Neural crest cell (in vitro differentiated cells): ENCODE results near the gene PRR5L. TPM values are rescaled to one million over a fixed set of nuclear protein-coding genes. Genes with fewer than 3 reads are reported as not detected.

Source experiments
- DNase-seq: peaks from one replicate; pipeline ENCODE4 v3.0.0; 2021; ENCODE audit warnings: low read depth, mixed read lengths, low spot score
- H3K27ac Mint-ChIP-seq: one replicate; pipeline ENCODE4 v1.8.0; 2021; ENCODE audit warnings: mild to moderate bottlenecking, mixed read lengths; ENCODE audit not compliant: unreplicated experiment
- H3K27me3 Mint-ChIP-seq: 2 replicates; pipeline ENCODE4 v1.8.0; 2021; ENCODE audit warnings: low read depth, mild to moderate bottlenecking, mixed read lengths
- H3K36me3 Mint-ChIP-seq: 2 replicates; pipeline ENCODE4 v1.8.0; 2021; ENCODE audit warnings: low read depth, mild to moderate bottlenecking, mixed read lengths
- H3K4me1 Mint-ChIP-seq: 2 replicates; pipeline ENCODE4 v1.8.0; 2021; ENCODE audit warnings: mixed read lengths
- H3K4me3 Mint-ChIP-seq: one replicate; pipeline ENCODE4 v1.8.0; 2021; ENCODE audit warnings: mild to moderate bottlenecking, mixed read lengths
- H3K9me3 Mint-ChIP-seq: 2 replicates; pipeline ENCODE4 v1.8.0; 2021; ENCODE audit warnings: mixed read lengths
- total RNA-seq: library from RNA; stranded (reverse); gene quantifications from 2 replicates; pipeline ENCODE4 v1.2.1, GENCODE V29; 2021
- TF ChIP-seq, protein P1 (sequence below): fragments of 200-600 bp; sonication (generic); conservative IDR thresholded peaks from 2 replicates; pipeline ENCODE4 v1.5.0; 2021; ENCODE audit warnings: antibody characterized with exemption, mild to moderate bottlenecking

Gene PRR5L
- total RNA-seq, 1 donor from 2014 or later = 6.6 TPM

- no peaks in the 10 kb centered on the region for H3K9me3 Mint-ChIP-seq
- no peaks in the 10 kb centered on the region for H3K36me3 Mint-ChIP-seq
- no peak overlapping the region for H3K4me3 Mint-ChIP-seq
- no peaks in the 10 kb centered on the region for H3K27me3 Mint-ChIP-seq
- TF ChIP-seq, protein P1, sequence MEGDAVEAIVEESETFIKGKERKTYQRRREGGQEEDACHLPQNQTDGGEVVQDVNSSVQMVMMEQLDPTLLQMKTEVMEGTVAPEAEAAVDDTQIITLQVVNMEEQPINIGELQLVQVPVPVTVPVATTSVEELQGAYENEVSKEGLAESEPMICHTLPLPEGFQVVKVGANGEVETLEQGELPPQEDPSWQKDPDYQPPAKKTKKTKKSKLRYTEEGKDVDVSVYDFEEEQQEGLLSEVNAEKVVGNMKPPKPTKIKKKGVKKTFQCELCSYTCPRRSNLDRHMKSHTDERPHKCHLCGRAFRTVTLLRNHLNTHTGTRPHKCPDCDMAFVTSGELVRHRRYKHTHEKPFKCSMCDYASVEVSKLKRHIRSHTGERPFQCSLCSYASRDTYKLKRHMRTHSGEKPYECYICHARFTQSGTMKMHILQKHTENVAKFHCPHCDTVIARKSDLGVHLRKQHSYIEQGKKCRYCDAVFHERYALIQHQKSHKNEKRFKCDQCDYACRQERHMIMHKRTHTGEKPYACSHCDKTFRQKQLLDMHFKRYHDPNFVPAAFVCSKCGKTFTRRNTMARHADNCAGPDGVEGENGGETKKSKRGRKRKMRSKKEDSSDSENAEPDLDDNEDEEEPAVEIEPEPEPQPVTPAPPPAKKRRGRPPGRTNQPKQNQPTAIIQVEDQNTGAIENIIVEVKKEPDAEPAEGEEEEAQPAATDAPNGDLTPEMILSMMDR = no peak
- DNase-seq = no peak
- peaks cover 19% of the 10 kb centered on the region for H3K4me1 Mint-ChIP-seq
- H3K27ac Mint-ChIP-seq = no peak overlapping the region
These were observed 49.5 kb downstream of the PRR5L start for GRCh38 chr11:36345535-36346141.

DNA sequence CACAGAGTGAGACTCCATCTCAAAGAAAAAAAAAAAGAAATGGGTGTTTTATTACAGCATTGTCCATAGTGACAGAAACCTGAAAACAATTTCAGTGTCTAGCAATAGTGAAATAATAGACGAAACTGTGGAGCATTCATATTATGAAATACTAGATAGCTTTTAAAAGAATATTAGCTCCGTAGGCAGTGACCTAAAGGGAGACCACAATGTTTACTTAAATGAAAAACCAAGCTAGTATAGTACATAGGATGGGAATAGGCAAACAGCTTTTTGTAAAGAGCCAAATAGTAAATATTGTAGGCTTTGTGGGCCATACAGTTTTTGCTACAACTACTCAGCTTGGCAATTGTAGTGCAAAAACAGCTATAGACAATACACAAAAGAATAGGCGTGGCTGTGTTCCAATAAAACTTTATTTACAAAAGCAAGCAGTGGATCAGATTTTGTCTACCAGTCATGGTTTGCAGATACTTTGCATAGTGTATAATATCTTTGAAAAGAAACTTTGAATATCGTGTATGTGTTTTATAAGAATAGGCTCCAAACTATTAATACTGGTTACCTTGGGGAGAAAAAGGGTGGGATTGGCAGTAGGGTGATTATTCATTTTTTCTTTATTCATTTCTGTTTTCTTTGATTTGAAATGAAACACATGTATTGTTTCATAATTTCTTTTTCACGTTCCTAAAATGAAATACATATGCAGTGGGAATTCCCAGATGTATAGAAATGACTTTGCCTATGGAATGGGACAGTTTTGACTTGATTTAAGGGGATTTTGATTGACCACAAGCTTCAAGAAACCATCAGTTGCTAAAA lies 50.7 kb downstream of the PRR5L start:
- Mint-ChIP-seq H3K27ac (no peak overlapping the region), H3K27me3 (no peaks in the 10 kb centered on the region), H3K36me3 (no peaks in the 10 kb centered on the region), H3K4me3 (no peak overlapping the region), H3K9me3 (no peaks in the 10 kb centered on the region), H3K4me1 (peaks cover 17% of the 10 kb centered on the region)
- no peak for DNase-seq
- TF ChIP-seq, protein P1 = no peak

GRCh38 chr11:36347384-36347906 lies 51.4 kb downstream of the PRR5L start:
- Mint-ChIP-seq H3K27ac (no peak overlapping the region), H3K9me3 (no peaks in the 10 kb centered on the region), H3K4me3 (no peak overlapping the region), H3K36me3 (no peaks in the 10 kb centered on the region), H3K27me3 (peaks cover 4% of the 10 kb centered on the region), H3K4me1 (peaks cover 17% of the 10 kb centered on the region)
- no peak for DNase-seq
- TF ChIP-seq, protein P1 = no peak

GRCh38 chr11:36349351-36350136 lies 53.5 kb downstream of the PRR5L start:
- no peaks in the 10 kb centered on the region for H3K36me3 Mint-ChIP-seq
- no peak overlapping the region for H3K4me3 Mint-ChIP-seq
- TF ChIP-seq, protein P1 = no peak
- H3K9me3 Mint-ChIP-seq = no peaks in the 10 kb centered on the region
- peaks cover 13% of the 10 kb centered on the region for H3K27me3 Mint-ChIP-seq
- H3K27ac Mint-ChIP-seq = no peak overlapping the region
- DNase-seq = no peak
- H3K4me1 Mint-ChIP-seq = peaks cover 8% of the 10 kb centered on the region

GRCh38 chr11:36350137-36350513 lies 54.0 kb downstream of the PRR5L start:
- TF ChIP-seq, protein P1 = no peak
- peaks cover 8% of the 10 kb centered on the region for H3K4me1 Mint-ChIP-seq
- no peaks in the 10 kb centered on the region for H3K36me3 Mint-ChIP-seq
- peaks cover 13% of the 10 kb centered on the region for H3K27me3 Mint-ChIP-seq
- no peaks in the 10 kb centered on the region for H3K9me3 Mint-ChIP-seq
- no peak overlapping the region for H3K4me3 Mint-ChIP-seq
- DNase-seq = no peak
- H3K27ac Mint-ChIP-seq = no peak overlapping the region
